Stimulated activated naive CD4-positive, alpha-beta T cell treated with Interleukin-2 at 50 U/mL for 16 hours (primary cell): ENCODE results near the gene SINHCAF.

Source experiments
- DNase-seq: peaks from one replicate; lab custom pipeline; 2025; lab: John Stamatoyannopoulos, UW

Gene SINHCAF

GRCh38 chr12:31233061-31233730 lies 92.8 kb downstream of the SINHCAF start:
- DNase-seq = no peak

DNA sequence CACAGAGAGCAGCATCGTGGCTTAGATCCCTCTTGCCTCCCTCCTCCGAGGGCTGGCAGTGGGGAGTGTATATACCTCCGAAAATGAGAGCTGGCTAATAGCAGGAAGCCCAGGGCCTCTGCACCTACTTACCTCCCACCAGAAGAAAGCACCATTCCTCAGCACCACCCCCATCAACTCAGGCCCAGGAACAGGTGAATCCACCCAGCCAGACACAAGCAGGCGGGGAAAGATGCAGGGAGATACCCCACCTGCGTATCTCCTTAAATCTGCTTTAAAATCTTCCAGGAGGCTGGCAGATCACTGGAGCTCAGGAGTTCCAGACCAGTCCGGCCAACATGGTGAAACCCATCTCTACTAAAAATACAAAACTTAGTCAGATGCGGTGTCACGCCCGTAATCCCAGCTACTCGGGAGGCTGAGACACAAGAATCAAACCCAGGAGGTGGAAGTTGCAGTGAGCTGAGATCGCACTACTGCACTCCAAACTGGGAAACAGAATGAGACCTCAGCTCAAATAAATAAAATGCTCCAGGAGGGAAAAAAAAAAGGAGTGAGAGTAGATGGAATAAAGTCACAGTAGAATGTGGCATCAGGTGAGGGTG lies 93.5 kb downstream of the SINHCAF start:
- DNase-seq = no peak

- DNase-seq = no peak
These were observed 94.2 kb downstream of the SINHCAF start for GRCh38 chr12:31231611-31232360.
